Kidney epithelial cell (primary cell): Measurements from ENCODE around the gene PAPPA. TPM values are rescaled to one million over a fixed set of nuclear protein-coding genes. Genes with fewer than 3 reads are reported as not detected.
A peak's percentile ranks its signal among the peaks of the same experiment; 100 is the strongest.

Experiments used
- DNase-seq: peaks from one replicate; pipeline ENCODE4 v3.0.0-alpha.2; 2010; ENCODE audit warnings: low read depth
- H3K27me3 ChIP-seq: 2 replicates; pipeline ENCODE4 v1.6.0; 2011; ENCODE audit warnings: low read length; ENCODE audit not compliant: control insufficient read depth, insufficient read depth
- H3K36me3 ChIP-seq: 2 replicates; pipeline ENCODE4 v1.5.1; 2011; ENCODE audit warnings: low read length; ENCODE audit not compliant: control insufficient read depth, insufficient read depth
- H3K4me3 ChIP-seq: 2 replicates; pipeline ENCODE4 v1.5.1; 2011; ENCODE audit warnings: low read depth, mild to moderate bottlenecking, control low read depth, low read length
- CTCF ChIP-seq: IDR thresholded peaks from 2 replicates; pipeline ENCODE4 v1.5.1; 2011; ENCODE audit warnings: mild to moderate bottlenecking, moderate library complexity, low read length, control low read depth, inconsistent platforms; ENCODE audit not compliant: insufficient read depth, poor library complexity, severe bottlenecking
- total RNA-seq: library from RNA; depleted of rRNA; stranded (reverse); fragments of >200 nt; gene quantifications from 2 replicates; pipeline ENCODE4 v1.2.3, GENCODE V29; 2015

PAPPA gene
- total RNA-seq, 1 donor from 2014 or later: 15.4 TPM

GRCh38 chr9:116189683-116190082 lies 36.1 kb downstream of the PAPPA start:
- Histone ChIP-seq H3K4me3 (no peak overlapping the region), H3K36me3 (no peaks in the 10 kb centered on the region), H3K27me3 (no peaks in the 10 kb centered on the region)
- TF ChIP-seq CTCF: no peak
- no peak for DNase-seq

GRCh38 chr9:116190637-116191396 lies 37.2 kb downstream of the PAPPA start:
- TF ChIP-seq CTCF: no peak
- no peaks in the 10 kb centered on the region for H3K27me3 ChIP-seq
- peak; percentile 68 for DNase-seq

GRCh38 chr9:116191576-116192415 lies 38.2 kb downstream of the PAPPA start:
- no peak overlapping the region for H3K4me3 ChIP-seq
- DNase-seq: no peak
- no peak for TF ChIP-seq CTCF
- no peaks in the 10 kb centered on the region for H3K27me3 ChIP-seq
- H3K36me3 ChIP-seq: no peaks in the 10 kb centered on the region

More at GRCh38 chr9:116190637-116191396, 37.2 kb downstream of the PAPPA start:
- no peak overlapping the region for H3K4me3 ChIP-seq
- H3K36me3 ChIP-seq: no peaks in the 10 kb centered on the region

GRCh38 chr9:116193636-116194035 lies 40.0 kb downstream of the PAPPA start:
- Histone ChIP-seq H3K4me3 (no peak overlapping the region), H3K27me3 (no peaks in the 10 kb centered on the region), H3K36me3 (no peaks in the 10 kb centered on the region)
- peak; percentile 68 for DNase-seq
- TF ChIP-seq CTCF: no peak

- no peak overlapping the region for H3K4me3 ChIP-seq
- TF ChIP-seq CTCF: no peak
Measured at GRCh38 chr9:116196806-116197205, 43.2 kb downstream of the PAPPA start.

More at GRCh38 chr9:116196806-116197205, 43.2 kb downstream of the PAPPA start:
- DNase-seq: no peak
- Histone ChIP-seq H3K36me3 (no peaks in the 10 kb centered on the region), H3K27me3 (no peaks in the 10 kb centered on the region)
